ENCODE measurements around the gene LARP7. TPM values are rescaled to one million over a fixed set of nuclear protein-coding genes. Genes with fewer than 3 reads are reported as not detected.
"Not testable (repeated sequence)": the region's sequence is repeated elsewhere in the genome, so short reads cannot be mapped to it uniquely, and the experiment has no call there.

Gene LARP7
- total RNA-seq, 1 donor from 2014 or later, result 62.0 TPM

DNA sequence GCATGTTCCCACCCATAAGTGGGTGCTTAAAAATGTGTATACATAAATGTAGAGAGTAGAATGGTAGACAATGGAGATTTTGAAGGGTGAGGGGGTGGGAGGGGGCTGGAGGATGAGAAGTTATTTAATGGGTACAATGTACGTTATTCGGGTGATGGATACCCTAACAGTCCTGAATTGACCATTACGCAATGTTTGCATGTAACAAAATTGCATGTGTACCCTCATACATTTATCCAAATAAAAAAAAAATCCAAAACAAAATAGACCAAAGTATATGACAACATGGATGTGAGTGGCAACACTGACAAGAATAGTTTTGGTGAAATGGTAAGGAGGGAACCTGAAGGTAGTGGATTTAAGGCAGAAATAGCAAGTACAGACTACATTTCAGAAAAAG is 63.7 kb downstream of the LARP7 start:
- H3K27ac ChIP-seq (replicated peaks), result no peak overlapping the region
- TF ChIP-seq, protein P1, sequence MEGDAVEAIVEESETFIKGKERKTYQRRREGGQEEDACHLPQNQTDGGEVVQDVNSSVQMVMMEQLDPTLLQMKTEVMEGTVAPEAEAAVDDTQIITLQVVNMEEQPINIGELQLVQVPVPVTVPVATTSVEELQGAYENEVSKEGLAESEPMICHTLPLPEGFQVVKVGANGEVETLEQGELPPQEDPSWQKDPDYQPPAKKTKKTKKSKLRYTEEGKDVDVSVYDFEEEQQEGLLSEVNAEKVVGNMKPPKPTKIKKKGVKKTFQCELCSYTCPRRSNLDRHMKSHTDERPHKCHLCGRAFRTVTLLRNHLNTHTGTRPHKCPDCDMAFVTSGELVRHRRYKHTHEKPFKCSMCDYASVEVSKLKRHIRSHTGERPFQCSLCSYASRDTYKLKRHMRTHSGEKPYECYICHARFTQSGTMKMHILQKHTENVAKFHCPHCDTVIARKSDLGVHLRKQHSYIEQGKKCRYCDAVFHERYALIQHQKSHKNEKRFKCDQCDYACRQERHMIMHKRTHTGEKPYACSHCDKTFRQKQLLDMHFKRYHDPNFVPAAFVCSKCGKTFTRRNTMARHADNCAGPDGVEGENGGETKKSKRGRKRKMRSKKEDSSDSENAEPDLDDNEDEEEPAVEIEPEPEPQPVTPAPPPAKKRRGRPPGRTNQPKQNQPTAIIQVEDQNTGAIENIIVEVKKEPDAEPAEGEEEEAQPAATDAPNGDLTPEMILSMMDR (IDR thresholded peaks at IDR 0.05; ENCODE audit: borderline replicate concordance), result no peak
- intact Hi-C loops (cut with micrococcal nuclease), result no loop called here
- no peaks in the 10 kb centered on the region for H3K9me3 ChIP-seq (replicated peaks)
- H3K4me1 ChIP-seq, result peaks cover 8% of the 10 kb centered on the region
- no peak for DNase-seq
- no peak overlapping the region for H3K4me3 ChIP-seq
- H3K27me3 ChIP-seq (ENCODE audit: low read depth), result peaks cover 24% of the 10 kb centered on the region
- H3K36me3 ChIP-seq, result no peaks in the 10 kb centered on the region

DNA sequence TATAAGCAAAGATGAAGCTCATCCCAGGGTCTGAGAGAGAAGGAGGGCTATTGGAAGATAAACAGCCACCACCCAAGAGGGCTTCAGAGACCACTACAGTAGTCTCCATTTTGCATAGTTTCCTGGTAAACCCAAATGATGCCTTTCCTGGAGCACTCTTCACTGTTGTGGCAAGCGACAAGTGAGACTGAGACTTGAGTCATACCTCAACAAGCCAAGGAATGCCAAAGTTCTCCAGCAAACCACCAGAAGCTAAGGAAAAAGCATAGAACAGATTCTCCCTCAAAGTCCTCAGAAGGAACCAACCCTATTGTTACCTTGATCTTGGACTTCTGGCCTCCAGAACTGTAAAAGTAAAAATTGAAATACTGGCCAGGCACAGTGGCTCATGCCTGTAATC is 65.9 kb downstream of the LARP7 start:
- TF ChIP-seq, protein P1 (IDR thresholded peaks at IDR 0.05; ENCODE audit: borderline replicate concordance), result no peak
- peaks cover 35% of the 10 kb centered on the region for H3K27me3 ChIP-seq (ENCODE audit: low read depth)
- H3K4me3 ChIP-seq, result no peak overlapping the region
- no peaks in the 10 kb centered on the region for H3K36me3 ChIP-seq
- H3K9me3 ChIP-seq (replicated peaks), result no peaks in the 10 kb centered on the region
- H3K4me1 ChIP-seq, result peaks cover 20% of the 10 kb centered on the region
- intact Hi-C loops (cut with micrococcal nuclease), result no loop called here
- DNase-seq, result no peak
- no peak overlapping the region for H3K27ac ChIP-seq (replicated peaks)

DNA sequence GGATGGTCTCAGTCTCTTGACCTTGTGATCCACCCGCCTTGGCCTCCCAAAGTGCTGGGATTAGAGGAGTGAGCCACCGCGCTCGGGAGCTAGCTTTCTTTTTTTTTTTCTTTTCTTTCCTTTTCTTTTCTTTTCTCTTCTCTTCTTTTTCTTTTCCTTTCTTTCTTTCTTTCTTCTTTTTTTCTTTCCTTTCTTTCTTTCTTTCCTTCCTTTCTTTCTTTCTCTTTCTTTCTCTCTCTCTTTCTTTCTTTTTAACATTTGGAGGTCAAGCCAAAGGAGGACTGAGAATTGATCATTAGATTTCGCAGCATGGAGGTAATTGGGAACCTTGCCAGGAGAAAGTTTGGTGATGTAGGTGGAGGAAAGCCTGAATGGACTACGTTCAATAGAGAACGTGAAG is 67.4 kb downstream of the LARP7 start:
- no peaks in the 10 kb centered on the region for H3K9me3 ChIP-seq (replicated peaks)
- H3K4me1 ChIP-seq, result peaks cover 27% of the 10 kb centered on the region
- DNase-seq, result no peak
- H3K4me3 ChIP-seq, result no peak overlapping the region
- H3K27ac ChIP-seq (replicated peaks), result no peak overlapping the region
- intact Hi-C loops (cut with micrococcal nuclease), result no loop called here
- TF ChIP-seq, protein P1 (IDR thresholded peaks at IDR 0.05; ENCODE audit: borderline replicate concordance), result no peak
- H3K36me3 ChIP-seq, result no peaks in the 10 kb centered on the region
- peaks cover 39% of the 10 kb centered on the region for H3K27me3 ChIP-seq (ENCODE audit: low read depth)

DNA sequence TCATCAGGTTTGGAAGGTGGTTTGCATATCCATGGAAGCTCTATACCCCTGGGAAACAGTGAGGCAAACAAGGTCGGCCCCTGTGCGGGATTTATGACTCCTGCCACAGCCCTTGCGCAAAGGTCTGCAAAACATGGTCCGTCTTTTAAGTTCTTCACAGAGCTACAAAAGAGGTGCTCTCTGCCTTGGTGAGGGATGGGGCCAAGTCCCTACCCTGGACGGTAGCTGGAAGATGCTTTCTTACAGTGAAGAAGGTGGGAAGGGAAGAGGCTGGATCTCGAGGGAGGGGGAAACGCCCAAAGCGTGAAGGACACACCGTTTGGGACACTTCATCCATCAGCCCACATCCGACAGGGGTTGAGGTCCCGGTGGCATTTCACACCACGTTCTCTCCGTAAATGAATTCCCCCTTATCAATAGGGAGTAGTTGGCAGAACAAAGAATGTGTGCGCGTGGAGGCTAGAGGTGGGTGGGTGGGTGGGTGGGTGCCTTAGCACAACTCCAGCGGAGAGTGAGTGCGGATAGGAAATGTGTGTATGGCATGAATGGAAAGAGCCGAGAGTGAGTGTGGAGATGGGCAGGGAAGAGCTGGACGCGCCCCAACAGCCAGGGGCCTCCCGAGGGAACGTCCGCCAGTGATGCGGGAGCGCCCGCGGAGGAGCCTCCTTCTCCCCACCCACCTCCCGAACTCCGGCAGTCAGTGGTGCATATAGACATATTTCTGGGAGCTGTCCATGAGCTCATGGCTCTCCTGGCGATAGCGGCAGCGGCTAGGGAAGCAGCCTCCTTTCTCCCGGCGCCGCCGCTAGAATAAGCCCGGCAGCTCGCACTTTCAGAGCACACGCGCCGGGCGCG is 68.3 kb downstream of the LARP7 start:
- Histone ChIP-seq H3K36me3 (no peaks in the 10 kb centered on the region), H3K4me3 (peak overlapping the region; percentile 74), H3K9me3 (replicated peaks) (no peaks in the 10 kb centered on the region), H3K27me3 (ENCODE audit: low read depth) (peaks cover 39% of the 10 kb centered on the region), H3K27ac (replicated peaks) (peak overlapping the region; percentile 85), H3K4me1 (peaks cover 27% of the 10 kb centered on the region)
- intact Hi-C loops (cut with micrococcal nuclease), result no loop called here
- peak; percentile 50 for DNase-seq
- TF ChIP-seq, protein P1 (IDR thresholded peaks at IDR 0.05; ENCODE audit: borderline replicate concordance), result no peak

DNA sequence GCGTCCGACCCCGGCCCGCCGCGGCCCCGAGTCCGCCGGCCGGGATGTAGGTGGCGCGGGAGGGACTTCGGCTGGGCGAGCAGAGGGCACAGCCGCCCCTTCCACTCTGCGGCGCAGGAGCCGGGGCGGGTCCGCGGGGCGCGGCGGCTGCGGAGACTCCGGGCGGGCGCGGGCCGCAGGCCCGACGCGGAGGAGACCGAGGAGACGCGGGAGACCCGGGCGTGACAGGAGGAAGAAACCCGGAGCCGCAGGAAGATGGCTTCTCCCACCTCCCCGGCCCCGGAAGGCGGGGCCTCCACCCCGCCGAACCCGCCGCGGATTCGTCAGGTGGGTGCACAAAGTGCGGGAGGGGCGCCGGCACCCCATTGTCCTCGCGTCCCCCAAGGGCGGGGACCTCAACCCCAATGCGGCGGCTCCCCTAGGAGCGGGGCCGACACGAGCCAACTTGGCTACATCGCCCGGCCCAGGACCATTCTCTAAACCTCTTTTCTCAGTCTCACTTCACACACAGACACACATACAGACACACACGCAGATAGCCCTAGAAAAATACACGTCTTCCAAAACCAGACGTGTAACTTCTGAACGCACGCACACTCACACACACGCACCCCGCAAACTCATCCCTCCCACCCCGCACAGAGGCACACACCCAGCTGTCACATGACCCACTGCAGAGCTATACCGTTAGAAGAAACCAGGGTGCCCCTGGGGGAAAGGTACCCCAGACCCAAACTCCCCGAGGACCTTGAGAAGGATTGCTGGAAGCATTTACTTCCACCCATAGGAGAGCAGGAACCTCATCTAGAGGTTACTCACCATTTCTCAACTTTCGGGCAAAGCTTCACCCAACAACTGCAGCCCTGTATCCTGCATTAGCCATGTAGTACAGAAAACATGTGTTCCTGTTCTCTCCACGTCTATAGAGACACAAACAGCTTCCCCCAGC is 69.2 kb downstream of the LARP7 start:
- Histone ChIP-seq H3K27ac (replicated peaks) (peak overlapping the region; percentile 85), H3K27me3 (ENCODE audit: low read depth) (peaks cover 39% of the 10 kb centered on the region), H3K4me3 (peak overlapping the region; percentile 74), H3K4me1 (peaks cover 27% of the 10 kb centered on the region)
- H3K9me3 ChIP-seq (replicated peaks); DNase-seq; intact Hi-C loops (cut with micrococcal nuclease); H3K36me3 ChIP-seq: not testable (repeated sequence)
